ENCODE results near the gene ILF3.

- TF ChIP-seq EZH2 (IDR thresholded peaks at IDR 0.05; ENCODE audit: low read depth): no peak
- no peak for TF ChIP-seq CTCF (conservative IDR thresholded peaks at IDR 0.05)
Observed at GRCh38 chr19:10620786-10621185, 33.4 kb upstream of the ILF3 start.

Measured in PC-9 (cell line).